Smooth muscle cell (in vitro differentiated cells): ENCODE data around the gene ATP11C. TPM values are rescaled to one million over a fixed set of nuclear protein-coding genes. Genes with fewer than 3 reads are reported as not detected.

ENCODE experiments used
- DNase-seq: peaks from one replicate; lab custom pipeline; 2025; ENCODE audit not compliant: unreplicated experiment; lab: John Stamatoyannopoulos, UW
- H2AFZ ChIP-seq: fragments of 200-600 bp; sonication (generic); 2 replicates; pipeline ENCODE4 v1.6.0; 2016; ENCODE audit warnings: antibody characterized with exemption, low read depth, mild to moderate bottlenecking
- H3F3A ChIP-seq: fragments of 200-600 bp; sonication (generic); 2 replicates; pipeline ENCODE4 v1.6.0; 2017; ENCODE audit warnings: antibody characterized with exemption, low read depth
- H3K27ac ChIP-seq: fragments of 200-600 bp; sonication (generic); 2 replicates; pipeline ENCODE4 v1.5.1; 2016; ENCODE audit warnings: low read depth, mild to moderate bottlenecking
- H3K27me3 ChIP-seq: fragments of 200-600 bp; sonication (generic); 2 replicates; pipeline ENCODE4 v1.6.1; 2016; ENCODE audit warnings: low read depth, mild to moderate bottlenecking
- H3K36me3 ChIP-seq: fragments of 200-600 bp; sonication (generic); 2 replicates; pipeline ENCODE4 v1.5.1; 2016; ENCODE audit warnings: low read depth
- H3K4me1 ChIP-seq: fragments of 200-600 bp; sonication (generic); 2 replicates; pipeline ENCODE4 v1.5.1; 2016; ENCODE audit warnings: low read depth
- H3K4me2 ChIP-seq: fragments of 200-600 bp; sonication (generic); 2 replicates; pipeline ENCODE4 v1.6.0; 2016; ENCODE audit warnings: mild to moderate bottlenecking
- H3K4me3 ChIP-seq: fragments of 200-600 bp; sonication (generic); 2 replicates; pipeline ENCODE4 v1.5.1; 2016; ENCODE audit warnings: mild to moderate bottlenecking
- H3K79me2 ChIP-seq: fragments of 200-600 bp; sonication (generic); 2 replicates; pipeline ENCODE4 v1.6.0; 2016; ENCODE audit warnings: low read depth, mild to moderate bottlenecking
- H3K9ac ChIP-seq: fragments of 200-600 bp; sonication (generic); 2 replicates; pipeline ENCODE4 v1.6.0; 2016; ENCODE audit warnings: low read depth
- H3K9me3 ChIP-seq: fragments of 200-600 bp; sonication (generic); replicated peaks from 2 replicates; pipeline ENCODE4 v1.5.1; 2016; ENCODE audit warnings: low read depth
- H4K20me1 ChIP-seq: fragments of 200-600 bp; sonication (generic); 2 replicates; pipeline ENCODE4 v1.6.0; 2016; ENCODE audit warnings: low read depth
- WGBS: methylation state at CpG from one replicate; pipeline ENCODE4 v1.1.7; 2016; ENCODE audit warnings: low lambda C conversion rate; 5-methylcytosine and 5-hydroxymethylcytosine counted together
- polyA plus RNA-seq: library from polyadenylated mRNA; unstranded; fragments of >200 nt; fragmentation: Nextera tagmentation; extraction: Ambion mirVana; gene quantifications from 2 replicates; pipeline ENCODE4 v1.2.1, GENCODE V29; 2016
- total RNA-seq: library from RNA; depleted of rRNA; stranded (reverse); fragments of >200 nt; gene quantifications from 2 replicates; pipeline ENCODE4 v1.2.3, GENCODE V29; 2014
- TF ChIP-seq, protein P1 (sequence below): fragments of 200-600 bp; sonication (generic); IDR thresholded peaks from 2 replicates; pipeline ENCODE4 v1.5.1; 2017; ENCODE audit warnings: borderline replicate concordance, mild to moderate bottlenecking, antibody characterized with exemption; ENCODE audit not compliant: insufficient read depth, poor library complexity, severe bottlenecking

Gene ATP11C
- total and polyA plus RNA-seq, 2 experiments from 2014 or later: 3.2 to 17.1 TPM

GRCh38 chrX:139739138-139739537, 193.7 kb downstream of the ATP11C start:
- Histone ChIP-seq H3K27ac (peak overlapping the region; percentile 40), H3K9me3 (no peaks in the 10 kb centered on the region), H3K9ac (no peak overlapping the region), H3K27me3 (no peaks in the 10 kb centered on the region), H2AFZ (no peak overlapping the region), H3K36me3 (no peaks in the 10 kb centered on the region), H3K4me2 (no peak overlapping the region), H3F3A (no peaks in the 10 kb centered on the region), H3K79me2 (no peaks in the 10 kb centered on the region), H3K4me1 (no peaks in the 10 kb centered on the region), H4K20me1 (no peaks in the 10 kb centered on the region), H3K4me3 (no peak overlapping the region)
- TF ChIP-seq, protein P1, sequence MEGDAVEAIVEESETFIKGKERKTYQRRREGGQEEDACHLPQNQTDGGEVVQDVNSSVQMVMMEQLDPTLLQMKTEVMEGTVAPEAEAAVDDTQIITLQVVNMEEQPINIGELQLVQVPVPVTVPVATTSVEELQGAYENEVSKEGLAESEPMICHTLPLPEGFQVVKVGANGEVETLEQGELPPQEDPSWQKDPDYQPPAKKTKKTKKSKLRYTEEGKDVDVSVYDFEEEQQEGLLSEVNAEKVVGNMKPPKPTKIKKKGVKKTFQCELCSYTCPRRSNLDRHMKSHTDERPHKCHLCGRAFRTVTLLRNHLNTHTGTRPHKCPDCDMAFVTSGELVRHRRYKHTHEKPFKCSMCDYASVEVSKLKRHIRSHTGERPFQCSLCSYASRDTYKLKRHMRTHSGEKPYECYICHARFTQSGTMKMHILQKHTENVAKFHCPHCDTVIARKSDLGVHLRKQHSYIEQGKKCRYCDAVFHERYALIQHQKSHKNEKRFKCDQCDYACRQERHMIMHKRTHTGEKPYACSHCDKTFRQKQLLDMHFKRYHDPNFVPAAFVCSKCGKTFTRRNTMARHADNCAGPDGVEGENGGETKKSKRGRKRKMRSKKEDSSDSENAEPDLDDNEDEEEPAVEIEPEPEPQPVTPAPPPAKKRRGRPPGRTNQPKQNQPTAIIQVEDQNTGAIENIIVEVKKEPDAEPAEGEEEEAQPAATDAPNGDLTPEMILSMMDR: no peak
- WGBS: 48% methylated on average over 2 of the region's 2 CpGs
- DNase-seq: no peak

DNA sequence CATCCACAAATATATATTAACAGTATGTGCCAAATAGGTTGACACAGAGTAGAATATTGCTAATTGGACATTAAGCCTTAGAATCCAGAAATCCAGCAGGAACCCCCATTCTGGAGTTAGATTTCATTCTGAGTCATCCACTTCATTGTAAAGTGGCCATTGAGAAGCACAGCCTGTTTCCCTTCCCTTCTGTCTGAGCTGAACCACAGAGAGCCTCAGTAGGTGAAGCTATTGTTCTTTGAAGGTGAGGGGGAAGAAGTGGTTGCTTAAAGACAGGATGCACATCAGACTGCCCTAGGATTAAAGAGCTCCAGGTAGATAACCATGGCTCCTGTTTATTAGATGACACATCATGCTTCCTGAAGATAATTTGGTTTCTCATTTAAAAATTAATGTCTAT, 194.3 kb downstream of the ATP11C start:
- Histone ChIP-seq H4K20me1 (no peaks in the 10 kb centered on the region), H3F3A (no peaks in the 10 kb centered on the region), H3K79me2 (no peaks in the 10 kb centered on the region), H3K9ac (no peak overlapping the region), H3K4me3 (no peak overlapping the region), H3K36me3 (no peaks in the 10 kb centered on the region), H2AFZ (no peak overlapping the region), H3K4me1 (no peaks in the 10 kb centered on the region), H3K27me3 (no peaks in the 10 kb centered on the region), H3K4me2 (no peak overlapping the region), H3K27ac (peak overlapping the region; percentile 40), H3K9me3 (no peaks in the 10 kb centered on the region)
- TF ChIP-seq, protein P1: no peak
- DNase-seq: no peak

DNA sequence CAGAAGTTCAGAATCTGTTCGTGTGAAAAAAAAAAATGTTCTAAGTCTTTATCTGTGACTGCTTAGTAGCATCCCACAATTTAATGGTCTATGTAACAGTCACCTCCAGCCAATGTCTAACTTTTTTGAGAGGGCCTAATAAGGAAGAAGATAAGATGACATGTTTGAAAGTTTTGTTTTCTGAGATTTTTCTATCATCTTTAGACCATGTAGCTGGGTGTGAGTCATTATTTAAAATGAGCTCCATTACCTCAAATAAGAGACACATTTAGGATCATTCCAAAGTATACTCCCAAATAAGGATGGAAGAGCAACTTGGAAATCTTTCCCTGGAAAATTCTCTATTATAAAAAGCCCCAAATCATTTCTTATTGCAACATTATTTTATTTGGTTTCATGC, 196.7 kb downstream of the ATP11C start:
- H3K27ac ChIP-seq: no peak overlapping the region
- H3F3A ChIP-seq: no peaks in the 10 kb centered on the region
- no peaks in the 10 kb centered on the region for H3K36me3 ChIP-seq
- H3K9me3 ChIP-seq: no peaks in the 10 kb centered on the region
- H3K9ac ChIP-seq: no peak overlapping the region
- H3K4me3 ChIP-seq: no peak overlapping the region
- H3K4me2 ChIP-seq: no peak overlapping the region
- no peak for DNase-seq
- H4K20me1 ChIP-seq: no peaks in the 10 kb centered on the region
- TF ChIP-seq, protein P1: no peak
- H2AFZ ChIP-seq: no peak overlapping the region
- H3K27me3 ChIP-seq: no peaks in the 10 kb centered on the region
- no peaks in the 10 kb centered on the region for H3K4me1 ChIP-seq
- H3K79me2 ChIP-seq: no peaks in the 10 kb centered on the region
- 70% methylated on average over 1 of the region's 1 CpG for WGBS

DNA sequence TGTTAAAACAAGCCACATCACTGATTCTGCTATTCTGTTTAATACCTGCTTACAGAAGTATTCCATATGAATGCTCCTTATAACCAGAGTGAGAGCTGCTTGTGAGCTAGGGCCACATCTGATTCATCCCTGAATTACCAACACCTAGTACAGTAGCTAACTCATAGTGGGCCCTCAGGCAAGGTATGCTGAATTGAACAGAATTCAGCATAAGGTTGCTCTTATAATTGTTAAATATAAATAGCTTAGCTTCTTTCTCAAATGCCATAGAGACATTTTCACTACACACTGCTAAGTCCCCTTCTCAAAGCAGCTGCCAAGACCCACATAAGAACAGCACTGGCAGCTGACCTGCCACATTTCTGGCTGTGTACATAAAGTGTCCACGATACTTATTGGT, 197.9 kb downstream of the ATP11C start:
- H3K27me3 ChIP-seq: no peaks in the 10 kb centered on the region
- H3K79me2 ChIP-seq: no peaks in the 10 kb centered on the region
- H3K4me1 ChIP-seq: no peaks in the 10 kb centered on the region
- H3K9ac ChIP-seq: no peak overlapping the region
- H3K9me3 ChIP-seq: no peaks in the 10 kb centered on the region
- 76% methylated on average over 1 of the region's 1 CpG for WGBS
- H3K4me2 ChIP-seq: no peak overlapping the region
- DNase-seq: no peak
- no peak overlapping the region for H3K4me3 ChIP-seq
- no peaks in the 10 kb centered on the region for H4K20me1 ChIP-seq
- H3F3A ChIP-seq: no peaks in the 10 kb centered on the region
- TF ChIP-seq, protein P1: no peak
- H2AFZ ChIP-seq: no peak overlapping the region
- H3K36me3 ChIP-seq: no peaks in the 10 kb centered on the region
- H3K27ac ChIP-seq: no peak overlapping the region
